Subcutaneous adipose tissue (tissue), 4 donors: ENCODE data around the gene PTPRG. TPM values are rescaled to one million over a fixed set of nuclear protein-coding genes. Genes with fewer than 3 reads are reported as not detected.

Source experiments
- total RNA-seq, 4 donors: library from RNA; depleted of rRNA; stranded (reverse); fragments of >200 nt; gene quantifications; one replicate each; pipeline ENCODE4 v1.1.0, GENCODE V29; 2016
- TF ChIP-seq, protein P1 (sequence below): fragments of 450-650 bp; IDR thresholded peaks from one replicate; pipeline ENCODE4 v1.5.1; 2016; ENCODE audit warnings: low read depth, mild to moderate bottlenecking, control low read depth, antibody characterized with exemption, moderate library complexity

The PTPRG gene
- total RNA-seq, 4 donors from 2014 or later, result 115 to 164 (median 159) TPM

DNA sequence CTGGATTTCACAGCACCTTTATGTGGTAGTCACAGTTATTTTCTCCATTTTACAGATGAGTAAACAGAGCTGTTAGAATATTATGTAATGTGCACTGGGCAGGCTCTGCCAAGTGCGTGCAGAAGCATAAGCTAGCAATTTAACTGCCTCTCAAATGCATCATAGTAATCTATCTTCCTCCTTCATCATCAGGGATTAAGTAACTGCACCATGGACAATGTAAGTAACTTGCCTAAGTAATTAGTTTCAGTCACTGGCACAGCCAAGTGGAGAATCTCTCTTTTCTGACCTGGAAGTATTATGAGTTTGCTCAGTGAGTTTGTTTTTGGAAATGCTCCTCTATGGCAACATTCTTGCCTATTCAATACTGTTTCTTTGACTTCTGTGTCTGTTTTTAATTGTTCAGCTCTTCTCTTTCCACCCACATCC, 260.5 kb downstream of the PTPRG start:
- TF ChIP-seq, protein P1, sequence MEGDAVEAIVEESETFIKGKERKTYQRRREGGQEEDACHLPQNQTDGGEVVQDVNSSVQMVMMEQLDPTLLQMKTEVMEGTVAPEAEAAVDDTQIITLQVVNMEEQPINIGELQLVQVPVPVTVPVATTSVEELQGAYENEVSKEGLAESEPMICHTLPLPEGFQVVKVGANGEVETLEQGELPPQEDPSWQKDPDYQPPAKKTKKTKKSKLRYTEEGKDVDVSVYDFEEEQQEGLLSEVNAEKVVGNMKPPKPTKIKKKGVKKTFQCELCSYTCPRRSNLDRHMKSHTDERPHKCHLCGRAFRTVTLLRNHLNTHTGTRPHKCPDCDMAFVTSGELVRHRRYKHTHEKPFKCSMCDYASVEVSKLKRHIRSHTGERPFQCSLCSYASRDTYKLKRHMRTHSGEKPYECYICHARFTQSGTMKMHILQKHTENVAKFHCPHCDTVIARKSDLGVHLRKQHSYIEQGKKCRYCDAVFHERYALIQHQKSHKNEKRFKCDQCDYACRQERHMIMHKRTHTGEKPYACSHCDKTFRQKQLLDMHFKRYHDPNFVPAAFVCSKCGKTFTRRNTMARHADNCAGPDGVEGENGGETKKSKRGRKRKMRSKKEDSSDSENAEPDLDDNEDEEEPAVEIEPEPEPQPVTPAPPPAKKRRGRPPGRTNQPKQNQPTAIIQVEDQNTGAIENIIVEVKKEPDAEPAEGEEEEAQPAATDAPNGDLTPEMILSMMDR, result no peak

DNA sequence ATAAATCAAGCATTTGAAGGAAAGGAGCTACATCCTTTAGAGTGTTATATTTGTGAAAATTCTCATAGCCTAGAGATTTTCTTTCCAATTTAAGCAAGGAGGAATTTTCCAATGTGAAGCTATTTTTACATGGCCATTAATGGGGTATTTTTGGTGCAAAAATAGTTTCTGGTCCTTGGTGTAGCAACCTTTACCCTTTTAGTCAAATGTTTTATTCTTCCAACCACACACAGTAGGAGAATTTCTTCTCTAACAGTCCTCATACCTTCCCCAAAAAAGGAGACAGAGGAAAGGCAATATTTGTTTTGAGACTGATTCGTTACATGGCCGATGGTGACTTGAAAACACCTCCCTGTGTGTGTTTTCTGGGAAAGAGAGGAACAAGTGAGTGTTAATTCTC, 261.2 kb downstream of the PTPRG start:
- TF ChIP-seq, protein P1, result no peak

DNA sequence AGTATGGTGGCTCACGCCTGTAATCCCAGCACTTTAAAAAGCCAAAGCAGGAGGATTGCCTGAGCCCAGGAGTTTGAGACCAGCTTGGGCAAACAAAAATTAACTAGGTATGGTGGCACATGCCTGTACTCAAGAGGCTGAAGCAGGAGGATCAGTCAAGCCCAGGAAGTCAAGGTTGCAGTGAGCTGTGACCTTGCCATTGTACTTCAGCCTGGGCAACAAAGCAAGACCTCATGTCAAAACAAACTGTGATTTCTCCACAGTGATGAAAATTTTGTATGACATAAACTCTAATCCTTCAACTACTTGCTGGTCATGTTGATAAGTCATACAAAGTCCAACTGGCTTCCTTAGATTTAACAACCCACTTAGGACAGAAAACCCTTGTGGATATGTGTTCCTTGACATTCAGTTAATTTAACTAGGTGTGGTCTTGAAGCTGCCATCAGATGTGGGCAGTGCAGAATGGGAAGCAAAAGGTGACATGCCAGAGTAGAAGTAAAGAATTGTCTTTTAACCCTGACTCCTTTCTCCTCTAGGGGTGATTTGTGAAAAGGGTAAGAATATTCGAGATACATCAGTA, 263.3 kb downstream of the PTPRG start:
- TF ChIP-seq, protein P1, result no peak

DNA sequence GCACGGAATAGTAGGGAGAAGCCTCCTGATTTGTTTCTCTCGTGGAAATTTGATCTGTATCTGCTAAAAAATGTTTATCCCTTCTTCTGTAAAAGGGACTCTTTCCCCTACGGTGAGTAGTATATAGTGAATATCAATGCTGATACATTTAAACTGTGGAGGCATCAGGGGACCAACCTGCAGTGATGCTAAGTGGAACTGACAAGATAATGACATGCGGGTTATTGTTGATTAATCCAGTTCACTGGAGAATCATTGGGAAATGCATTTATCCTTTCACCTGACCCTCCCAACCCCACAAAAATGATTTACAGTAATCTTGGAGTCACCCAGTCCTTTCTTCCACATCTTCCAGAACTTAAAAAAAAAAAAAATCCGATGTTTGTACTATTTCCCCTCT, 264.8 kb downstream of the PTPRG start:
- TF ChIP-seq, protein P1, result no peak

DNA sequence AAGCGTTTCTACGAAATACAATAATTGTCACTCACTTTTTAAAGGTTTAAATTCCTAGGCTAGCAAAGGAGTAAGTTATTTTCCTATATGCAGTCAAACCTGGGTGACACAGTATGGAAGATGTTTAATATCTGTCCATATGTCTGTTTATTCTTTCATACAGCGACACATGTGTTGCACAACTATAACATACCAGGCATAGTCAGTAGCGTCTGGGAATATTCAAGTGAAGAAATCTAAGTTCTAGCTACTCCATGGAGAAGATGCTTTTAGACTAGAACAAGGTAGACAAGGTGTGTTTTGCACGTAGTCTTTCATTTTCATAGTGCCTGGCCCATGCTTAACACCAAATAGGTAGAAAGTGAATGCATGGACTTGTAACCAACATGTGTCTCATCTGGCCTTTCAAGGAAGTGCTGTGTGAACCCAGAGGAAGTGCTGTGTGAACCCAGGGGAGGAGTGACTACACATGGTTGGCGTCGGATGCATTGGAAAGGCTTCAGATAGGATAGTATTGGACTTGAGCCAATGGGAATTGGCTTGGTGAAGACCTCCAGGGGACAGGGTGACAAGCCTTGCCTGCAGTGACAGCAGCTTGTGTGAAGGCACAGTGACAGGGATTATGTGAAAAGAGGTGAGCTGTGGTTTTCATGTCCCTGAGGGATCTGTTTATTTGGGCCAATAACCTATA, 267.0 kb downstream of the PTPRG start:
- TF ChIP-seq, protein P1, result no peak

DNA sequence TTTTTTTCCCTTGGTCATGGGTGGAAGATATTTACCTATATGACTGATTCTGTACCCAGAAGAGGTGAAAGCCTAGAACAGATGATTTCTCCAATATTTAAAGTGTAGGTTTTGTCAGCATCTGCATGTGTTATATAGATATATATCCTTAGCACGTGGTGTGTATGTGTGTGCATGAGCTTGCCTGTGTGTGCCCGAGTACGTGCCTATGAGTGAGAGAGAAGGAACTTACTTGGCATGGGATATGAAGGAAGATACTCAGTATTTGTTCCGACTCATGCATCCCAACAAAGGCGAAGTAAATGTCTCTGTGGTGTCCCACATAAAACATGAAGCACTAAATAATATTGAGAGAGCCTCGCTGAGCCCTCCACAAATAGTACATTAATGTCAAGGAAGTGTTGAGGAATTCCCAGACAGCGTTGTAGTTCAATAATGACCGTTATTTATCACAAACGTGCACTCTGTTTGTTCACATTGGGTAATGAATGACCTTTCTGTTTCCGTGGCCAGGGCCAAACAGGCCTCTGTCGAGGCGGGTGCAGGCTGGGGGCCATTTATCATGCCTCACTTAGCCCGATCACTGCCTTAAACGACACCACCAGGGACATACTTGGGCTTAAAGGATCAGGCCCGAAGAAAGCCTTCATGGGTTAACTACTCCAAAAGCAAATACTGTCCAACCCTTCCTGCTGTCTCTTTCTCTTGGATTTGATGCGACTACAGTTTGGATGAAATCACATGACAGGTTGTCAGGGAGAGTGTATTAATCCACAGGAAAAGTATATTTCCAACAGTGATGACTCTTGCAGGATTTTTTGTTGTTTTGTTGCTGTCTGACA, 267.7 kb downstream of the PTPRG start:
- TF ChIP-seq, protein P1, result no peak
